ENCODE results near the gene FBLN1. TPM values are rescaled to one million over a fixed set of nuclear protein-coding genes. Genes with fewer than 3 reads are reported as not detected.

The FBLN1 gene
- total RNA-seq, 1 donor, result 0.27 TPM

DNA sequence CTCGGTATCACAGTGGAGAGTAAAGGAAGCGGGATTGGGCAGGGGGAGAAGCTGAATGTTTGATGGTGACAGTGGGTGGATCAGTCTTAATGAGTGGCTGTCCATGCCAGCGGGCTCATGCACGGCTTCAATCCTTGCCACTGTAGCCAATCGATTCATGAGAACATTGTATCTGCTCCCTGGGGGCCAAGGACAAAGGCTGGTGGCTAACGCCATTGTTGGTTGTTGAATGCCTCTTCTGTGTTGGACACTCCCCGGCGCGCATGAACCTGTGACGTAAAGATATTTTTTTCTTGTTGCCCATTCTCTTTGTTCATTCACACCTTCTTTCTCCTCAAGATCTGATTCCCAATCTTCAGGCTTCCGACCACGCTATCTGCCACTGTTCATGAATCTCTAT, 148.0 kb downstream of the FBLN1 start:
- DNase-seq (ENCODE audit: low read depth in 2 of 3, low spot score in 2 of 3), result no peak

Small RNA genes lying within 50 kb of the gene (small RNA-seq; reads per million reads assigned to genes)
- gene RNU6-1161P, result not detected

Other genes with a start within 250 kb of the FBLN1 start
- not detected for gene UPK3A, start 217.9 kb upstream of the FBLN1 start, total RNA-seq
- 73.2 TPM for gene FAM118A, start 192.9 kb upstream of the FBLN1 start, total RNA-seq
- gene SMC1B, start 89.3 kb upstream of the FBLN1 start, total RNA-seq, result not detected
- gene RIBC2, start 89.2 kb upstream of the FBLN1 start, total RNA-seq, result 0.54 TPM
- gene ATXN10, start 169.0 kb downstream of the FBLN1 start, total RNA-seq, result 63.3 TPM

All from hematopoietic multipotent progenitor cell (in vitro differentiated cells).